Tibial nerve (tissue), 4 donors: ENCODE data around the gene PCNX2. TPM values are rescaled to one million over a fixed set of nuclear protein-coding genes. Genes with fewer than 3 reads are reported as not detected.

ENCODE experiments used
- DNase-seq, 2 donors: peaks; one replicate each; pipeline ENCODE4 v3.0.0-alpha.2; 2019; ENCODE audit warnings: low spot score in 2 of 2
- H3K27ac ChIP-seq, 4 donors: fragments of 200-600 bp; sonication (generic) in 3 of 4; one replicate each; pipeline ENCODE4 v1.5.1; 2017 to 2019; ENCODE audit warnings: mild to moderate bottlenecking in 1 of 4
- H3K27me3 ChIP-seq, 2 donors: fragments of 200-600 bp; sonication (generic) in 1 of 2; one replicate each; pipeline versions ENCODE4 v1.5.1 to v1.6.0; 2017 to 2019
- H3K36me3 ChIP-seq, 3 donors: fragments of 200-600 bp; sonication (generic); one replicate each; pipeline ENCODE4 v1.5.1; 2018 to 2019
- H3K4me1 ChIP-seq, 4 donors: fragments of 200-600 bp; sonication (generic) in 3 of 4; one replicate each; pipeline ENCODE4 v1.5.1; 2017 to 2019
- H3K4me3 ChIP-seq, 4 donors: fragments of 200-600 bp; sonication (generic) in 3 of 4; one replicate each; pipeline ENCODE4 v1.5.1; 2017 to 2019; ENCODE audit warnings: mild to moderate bottlenecking in 1 of 4, moderate library complexity in 1 of 4
- H3K9me3 ChIP-seq, 4 donors: fragments of 200-600 bp; sonication (generic) in 3 of 4; one replicate each; pipeline ENCODE4 v1.5.1; 2017 to 2019
- CTCF ChIP-seq, 5 experiments: fragments of 200-600 bp in 3 of 5; fragments of 450-650 bp in 2 of 5; sonication (generic) in 3 of 5; IDR thresholded peaks; one replicate each; pipeline ENCODE4 v1.5.1; 2016 to 2019; ENCODE audit warnings: antibody characterized with exemption in 5 of 5, mild to moderate bottlenecking in 3 of 5, moderate library complexity in 2 of 5
- EP300 ChIP-seq, 2 donors: sonication (generic); formaldehyde crosslinking; IDR thresholded peaks; one replicate each; pipeline ENCODE4 v1.6.1; 2017; ENCODE audit warnings: antibody characterized with exemption in 2 of 2, mild to moderate bottlenecking in 1 of 2
- POLR2A ChIP-seq, 2 donors: fragments of 450-650 bp; IDR thresholded peaks; one replicate each; pipeline ENCODE4 v1.6.1; 2017; ENCODE audit warnings: antibody characterized with exemption in 2 of 2, mild to moderate bottlenecking in 2 of 2, moderate library complexity in 2 of 2
- WGBS, 2 donors: methylation state at CpG; one replicate each; pipeline ENCODE4 v1.1.5; 2018; 5-methylcytosine and 5-hydroxymethylcytosine counted together
- total RNA-seq, 4 donors: library from RNA; depleted of rRNA; stranded (reverse); fragments of >200 nt; gene quantifications; one replicate each; pipeline ENCODE4 v1.1.0, GENCODE V29; 2016

Gene PCNX2
- total RNA-seq, 4 donors from 2014 or later: 10.2 to 32.1 (median 19.2) TPM

- WGBS, 2 donors: 89 to 97% methylated on average over 3 of the region's 3 CpGs
- Histone ChIP-seq H3K9me3 (no peaks in the 10 kb centered on the region), H3K4me1 (peaks cover 0 to 6% (median 0%) of the 10 kb centered on the region in 4 donors), H3K27ac (no peak overlapping the region), H3K27me3 (no peaks in the 10 kb centered on the region), H3K4me3 (no peak overlapping the region), H3K36me3 (no peaks in the 10 kb centered on the region)
- no peak for DNase-seq
- TF ChIP-seq EP300 (IDR thresholded peaks at IDR 0.05): no peak
Measured at GRCh38 chr1:233080286-233080685, 215.2 kb downstream of the PCNX2 start.

DNA sequence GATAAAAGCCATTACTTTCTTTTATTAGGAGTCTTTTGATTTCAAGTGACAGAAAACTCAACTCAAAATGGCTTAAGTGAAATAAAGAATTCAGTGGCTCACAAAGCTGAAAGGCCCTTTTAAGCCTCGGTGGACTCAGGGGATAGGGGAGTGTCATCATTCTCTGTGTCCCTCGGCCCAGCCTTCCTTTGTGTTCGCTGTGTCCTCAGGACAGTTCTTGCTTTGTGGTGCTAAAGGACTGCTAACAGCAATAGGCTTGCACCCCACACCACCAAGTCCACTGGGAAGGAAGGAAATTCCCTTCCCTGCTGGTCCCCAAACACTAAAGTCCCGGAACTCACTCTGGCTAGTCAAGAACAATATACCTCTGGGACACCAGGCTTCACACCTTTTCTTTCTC is 216.0 kb downstream of the PCNX2 start:
- DNase-seq: no peak
- peaks cover 0 to 6% (median 0%) of the 10 kb centered on the region in 4 donors for H3K4me1 ChIP-seq
- H3K9me3 ChIP-seq: no peaks in the 10 kb centered on the region
- H3K27ac ChIP-seq: no peak overlapping the region
- no peaks in the 10 kb centered on the region for H3K36me3 ChIP-seq
- 59 to 70% methylated on average over 4 of the region's 4 CpGs for WGBS, 2 donors
- TF ChIP-seq CTCF (IDR thresholded peaks at IDR 0.05) (no peak), EP300 (IDR thresholded peaks at IDR 0.05) (no peak), POLR2A (IDR thresholded peaks at IDR 0.05) (no peak)
- H3K27me3 ChIP-seq: no peaks in the 10 kb centered on the region
- no peak overlapping the region for H3K4me3 ChIP-seq

DNA sequence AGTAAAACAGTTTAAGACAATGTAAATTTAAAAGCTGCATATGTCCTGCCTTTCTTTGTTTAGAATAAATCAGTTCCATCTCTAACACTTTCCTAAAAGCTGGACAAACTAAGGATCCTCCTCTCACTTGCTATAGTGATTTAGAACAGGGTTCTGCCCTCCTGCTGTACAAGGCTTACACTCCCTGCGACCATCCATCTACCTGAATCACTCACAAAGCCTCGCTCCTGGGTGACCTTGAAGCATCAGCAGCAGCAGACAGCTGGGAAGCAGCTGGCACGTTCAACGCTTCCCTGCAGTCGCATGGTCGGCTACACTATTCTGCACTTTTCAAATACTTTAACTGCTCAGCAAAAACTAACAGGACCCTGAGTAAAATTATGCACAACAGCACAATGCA is 217.1 kb downstream of the PCNX2 start:
- Histone ChIP-seq H3K9me3 (peaks cover 0 to 8% (median 2%) of the 10 kb centered on the region in 4 donors), H3K27ac (no peak overlapping the region), H3K27me3 (no peaks in the 10 kb centered on the region), H3K4me3 (no peak overlapping the region), H3K36me3 (no peaks in the 10 kb centered on the region), H3K4me1 (peaks cover 0 to 6% (median 0%) of the 10 kb centered on the region in 4 donors)
- WGBS, 2 donors: 83 to 92% methylated on average over 6 of the region's 6 CpGs
- DNase-seq: no peak
- TF ChIP-seq CTCF (IDR thresholded peaks at IDR 0.05) (no peak), EP300 (IDR thresholded peaks at IDR 0.05) (no peak), POLR2A (IDR thresholded peaks at IDR 0.05) (no peak)

DNA sequence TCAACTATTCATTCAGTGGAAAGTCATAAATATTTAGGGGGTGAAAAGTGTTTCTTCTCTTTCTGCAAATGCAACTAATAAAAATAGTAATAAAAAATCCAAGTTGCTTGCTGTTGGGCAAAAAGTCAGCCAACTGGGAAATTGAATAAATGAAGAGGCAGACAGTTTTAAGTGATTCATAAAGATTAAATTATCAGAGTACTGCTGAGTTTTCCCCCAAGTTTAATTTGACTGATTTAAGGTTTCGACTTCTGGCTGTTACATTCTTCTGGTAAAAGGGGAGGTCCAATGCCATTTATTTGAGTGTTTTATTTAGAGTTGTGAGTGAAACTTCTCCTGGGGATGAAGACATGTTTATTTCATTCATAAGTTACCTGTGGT is 219.6 kb downstream of the PCNX2 start:
- TF ChIP-seq EP300 (IDR thresholded peaks at IDR 0.05): no peak
- TF ChIP-seq POLR2A (IDR thresholded peaks at IDR 0.05): no peak
- no peak for TF ChIP-seq CTCF (IDR thresholded peaks at IDR 0.05)
- H3K4me3 ChIP-seq: no peak overlapping the region
- 74% methylated on average over 1 of the region's 1 CpG for whole genome bisulfite sequencing, 2 donors
- no peaks in the 10 kb centered on the region for H3K4me1 ChIP-seq
- peaks cover 0 to 12% (median 2%) of the 10 kb centered on the region in 4 donors for H3K9me3 ChIP-seq
- no peak overlapping the region for H3K27ac ChIP-seq
- no peaks in the 10 kb centered on the region for H3K27me3 ChIP-seq
- no peaks in the 10 kb centered on the region for H3K36me3 ChIP-seq
- no peak for DNase-seq

GRCh38 chr1:233066087-233066486 is 229.4 kb downstream of the PCNX2 start:
- H3K9me3 ChIP-seq: peaks cover 0 to 8% (median 0%) of the 10 kb centered on the region in 4 donors
- no peak overlapping the region for H3K27ac ChIP-seq
- no peak for DNase-seq
- H3K27me3 ChIP-seq: no peaks in the 10 kb centered on the region
- no peak for TF ChIP-seq EP300 (IDR thresholded peaks at IDR 0.05)
- no peak for TF ChIP-seq POLR2A (IDR thresholded peaks at IDR 0.05)
- TF ChIP-seq CTCF (IDR thresholded peaks at IDR 0.05): no peak
- H3K36me3 ChIP-seq: no peaks in the 10 kb centered on the region
- no peak overlapping the region for H3K4me3 ChIP-seq
- no peaks in the 10 kb centered on the region for H3K4me1 ChIP-seq
- 93 to 100% methylated on average over 2 of the region's 2 CpGs for WGBS, 2 donors

GRCh38 chr1:233065685-233066084 is 229.8 kb downstream of the PCNX2 start:
- Histone ChIP-seq H3K27ac (no peak overlapping the region), H3K36me3 (no peaks in the 10 kb centered on the region), H3K4me3 (no peak overlapping the region), H3K9me3 (peaks cover 0 to 8% (median 0%) of the 10 kb centered on the region in 4 donors), H3K4me1 (no peaks in the 10 kb centered on the region), H3K27me3 (no peaks in the 10 kb centered on the region)
- no peak for TF ChIP-seq POLR2A (IDR thresholded peaks at IDR 0.05)
- 95 to 97% methylated on average over 2 of the region's 2 CpGs for WGBS, 2 donors
- DNase-seq: no peak
